MCF 10A (cell line): ENCODE measurements around the gene CATSPER4. TPM values are rescaled to one million over a fixed set of nuclear protein-coding genes. Genes with fewer than 3 reads are reported as not detected.

Experiments
- BruUV-seq: library from RNA; stranded (reverse); fragments of 400-500 nt; replicated peaks from 2 replicates; lab custom pipeline; 2021; lab: Mats Ljungman, UMichigan
- CTCF ChIA-PET: fragments of 300-600 bp; sonication (Branson Sonifier 250); formaldehyde crosslinking; extraction: SDS; loops from one replicate; lab custom pipeline; 2021; ENCODE audit warnings: antibody characterized with exemption, inconsistent platforms; lab: Yijun Ruan, JAX
- POLR2A ChIA-PET: fragments of 300-600, 350-650 bp; sonication (Branson Sonifier 250); formaldehyde crosslinking; extraction: SDS; loops from one replicate; lab custom pipeline; 2020; ENCODE audit warnings: antibody characterized with exemption, inconsistent platforms; lab: Yijun Ruan, JAX
- DNase-seq: peaks from one replicate; pipeline ENCODE4 v3.0.0-alpha.2; 2018; ENCODE audit not compliant: unreplicated experiment
- H3K27ac Mint-ChIP-seq: one replicate; pipeline ENCODE4 v1.8.0; 2022; ENCODE audit warnings: mild to moderate bottlenecking, low read depth, mixed read lengths; ENCODE audit not compliant: unreplicated experiment
- H3K27me3 Mint-ChIP-seq: one replicate; pipeline ENCODE4 v1.8.0; 2022; ENCODE audit warnings: mixed read lengths; ENCODE audit not compliant: insufficient read depth, unreplicated experiment
- H3K36me3 Mint-ChIP-seq: one replicate; pipeline ENCODE4 v1.8.0; 2022; ENCODE audit warnings: mild to moderate bottlenecking, moderate library complexity, mixed read lengths; ENCODE audit not compliant: insufficient read depth, unreplicated experiment
- H3K4me1 Mint-ChIP-seq: one replicate; pipeline ENCODE4 v1.8.0; 2022; ENCODE audit warnings: mixed read lengths; ENCODE audit not compliant: insufficient read depth, unreplicated experiment
- H3K4me3 Mint-ChIP-seq: one replicate; pipeline ENCODE4 v1.8.0; 2022; ENCODE audit warnings: mild to moderate bottlenecking, moderate library complexity, mixed read lengths; ENCODE audit not compliant: unreplicated experiment
- H3K9me3 Mint-ChIP-seq: one replicate; pipeline ENCODE4 v1.8.0; 2022; ENCODE audit warnings: mixed read lengths; ENCODE audit not compliant: unreplicated experiment
- CTCF ChIP-seq: fragments of 200-600 bp; IDR thresholded peaks from one replicate; pipeline ENCODE4 v1.8.0; 2022; ENCODE audit warnings: antibody characterized with exemption, mild to moderate bottlenecking; ENCODE audit not compliant: unreplicated experiment
- intact Hi-C: fragments of 100-400 bp; cut with micrococcal nuclease; formaldehyde crosslinking; loops from 2 replicates; pipeline ENCODE4 v1.14.1; 2022
- total RNA-seq: library from RNA; stranded (reverse); gene quantifications from 2 replicates; pipeline ENCODE4 v1.2.3, GENCODE V29; 2022

CATSPER4 gene
- total RNA-seq, 1 experiment from 2014 or later = not detected

DNA sequence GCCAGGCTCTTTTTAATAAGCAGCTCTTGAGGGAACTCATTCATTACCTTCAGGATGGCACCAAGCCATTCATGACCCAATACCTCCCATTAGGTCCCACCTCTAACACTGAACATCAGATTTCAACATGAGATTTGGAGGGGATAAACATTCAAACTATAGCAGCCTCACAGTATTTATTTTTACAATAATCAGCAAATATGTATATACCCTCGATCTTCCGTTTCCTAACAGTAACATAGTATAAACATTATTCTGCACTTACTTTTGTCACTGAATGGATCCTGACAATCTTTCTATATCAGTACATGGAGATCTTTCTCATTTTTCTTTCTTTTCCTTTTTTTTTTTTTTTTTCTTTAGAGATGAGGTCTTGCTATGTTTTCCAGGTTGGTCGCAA, 5.4 kb downstream of the CATSPER4 start:
- POLR2A ChIA-PET = interaction anchor here (0.6 kb wide), 1 partner anchor 24 kb away, joined by 3 read pairs; no protein-coding TSS in a partner anchor
- H3K27me3 Mint-ChIP-seq = peaks cover 8% of the 10 kb centered on the region
- DNase-seq = no peak
- BruUV-seq = no TSS peak
- no peak overlapping the region for H3K4me3 Mint-ChIP-seq
- H3K27ac Mint-ChIP-seq = no peak overlapping the region
- H3K36me3 Mint-ChIP-seq = no peaks in the 10 kb centered on the region
- intact Hi-C loops = no loop called here
- no peaks in the 10 kb centered on the region for H3K9me3 Mint-ChIP-seq
- CTCF ChIA-PET = interaction anchor here (0.6 kb wide), 2 partner anchors 38 to 126 kb away, joined by 3 to 4 read pairs; partner anchors contain the start of gene CEP85
- no peak for TF ChIP-seq CTCF
- no peaks in the 10 kb centered on the region for H3K4me1 Mint-ChIP-seq

- POLR2A ChIA-PET = no interaction called here
- H3K27ac Mint-ChIP-seq = no peak overlapping the region
Measured at GRCh38 chr1:26197301-26197700, 6.9 kb downstream of the CATSPER4 start.

DNA sequence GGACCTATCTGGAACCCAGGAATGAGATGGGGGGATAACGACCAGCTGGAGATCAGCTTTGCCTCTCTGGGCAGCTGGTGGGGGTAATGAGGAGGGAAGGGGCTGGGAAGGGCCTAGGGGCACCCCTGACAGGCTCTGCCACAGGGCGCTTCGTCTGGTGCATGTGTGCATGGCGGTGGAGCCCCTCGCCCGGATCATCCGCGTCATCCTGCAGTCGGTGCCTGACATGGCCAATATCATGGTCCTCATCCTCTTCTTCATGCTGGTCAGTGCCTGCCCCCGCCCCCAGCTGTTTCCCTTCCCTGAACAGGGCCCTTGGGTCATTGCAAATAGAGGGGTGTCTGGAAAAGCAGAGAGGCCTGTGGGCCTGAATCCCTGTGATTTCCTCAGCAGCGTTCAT, 7.4 kb downstream of the CATSPER4 start:
- ChIA-PET POLR2A (no interaction called here), CTCF (interaction anchor here (0.8 kb wide), 1 partner anchor 78 kb away, joined by 3 read pairs; no protein-coding TSS in a partner anchor)
- TF ChIP-seq CTCF = no peak
- DNase-seq = no peak
- no peaks in the 10 kb centered on the region for H3K4me1 Mint-ChIP-seq
- H3K9me3 Mint-ChIP-seq = no peaks in the 10 kb centered on the region
- intact Hi-C loops = no loop called here
- no peak overlapping the region for H3K27ac Mint-ChIP-seq
- H3K4me3 Mint-ChIP-seq = no peak overlapping the region
- no TSS peak for BruUV-seq
- no peaks in the 10 kb centered on the region for H3K36me3 Mint-ChIP-seq
- H3K27me3 Mint-ChIP-seq = peaks cover 18% of the 10 kb centered on the region

More at GRCh38 chr1:26197301-26197700, 6.9 kb downstream of the CATSPER4 start:
- TF ChIP-seq CTCF = no peak
- no peaks in the 10 kb centered on the region for H3K4me1 Mint-ChIP-seq
- CTCF ChIA-PET = no interaction called here
- H3K36me3 Mint-ChIP-seq = no peaks in the 10 kb centered on the region
- intact Hi-C loops = no loop called here
- peaks cover 13% of the 10 kb centered on the region for H3K27me3 Mint-ChIP-seq
- no peak overlapping the region for H3K4me3 Mint-ChIP-seq
- no peak for DNase-seq
- H3K9me3 Mint-ChIP-seq = no peaks in the 10 kb centered on the region
- no TSS peak for BruUV-seq

DNA sequence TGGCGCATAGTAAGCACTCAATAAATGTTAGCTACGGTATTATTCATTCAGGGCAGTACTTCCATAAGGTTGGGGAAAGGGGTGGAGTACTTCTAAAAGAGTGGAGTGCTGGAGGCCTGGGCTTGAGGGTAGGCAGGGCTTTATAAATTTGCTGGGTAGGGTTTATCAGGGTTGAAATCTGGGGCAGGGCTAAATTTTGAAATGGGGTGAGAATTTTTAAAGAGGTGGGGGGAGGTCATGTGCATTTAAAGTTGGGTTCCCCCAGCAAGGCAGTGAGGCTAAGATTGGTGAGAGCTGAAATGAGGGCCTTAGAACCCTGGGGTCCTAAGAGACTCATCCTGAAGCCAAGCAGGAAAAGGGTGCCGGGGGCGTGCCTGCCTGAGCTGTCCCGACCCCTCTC, 10.0 kb downstream of the CATSPER4 start:
- peaks cover 13% of the 10 kb centered on the region for H3K27me3 Mint-ChIP-seq
- TF ChIP-seq CTCF = no peak
- H3K4me3 Mint-ChIP-seq = no peak overlapping the region
- no peaks in the 10 kb centered on the region for H3K4me1 Mint-ChIP-seq
- no peak overlapping the region for H3K27ac Mint-ChIP-seq
- no peaks in the 10 kb centered on the region for H3K9me3 Mint-ChIP-seq
- CTCF ChIA-PET = interaction anchor here (0.6 kb wide), 1 partner anchor 22 kb away, joined by 3 read pairs; no protein-coding TSS in a partner anchor
- intact Hi-C loops = no loop called here
- no peaks in the 10 kb centered on the region for H3K36me3 Mint-ChIP-seq
- no peak for DNase-seq
- POLR2A ChIA-PET = no interaction called here
- no TSS peak for BruUV-seq
